Fibroblast of the aortic adventitia (primary cell): ENCODE results near the gene DACT2. TPM values are rescaled to one million over a fixed set of nuclear protein-coding genes. Genes with fewer than 3 reads are reported as not detected.

Experiments used
- total RNA-seq: library from RNA; depleted of rRNA; stranded (reverse); fragments of >200 nt; gene quantifications from 2 replicates; pipeline ENCODE4 v1.2.3, GENCODE V29; 2012; ENCODE audit warnings: low replicate concordance

The DACT2 gene
- total RNA-seq, 1 donor, result 0.27 TPM

Other genes with a start within 250 kb of the DACT2 start
- gene FRMD1, start 240.6 kb downstream of the DACT2 start, total RNA-seq, result not detected in 2 replicates
- 0.09 TPM in 1 of 2 replicates, not detected in the other for gene SMOC2, start 121.4 kb upstream of the DACT2 start, total RNA-seq